Suprapubic skin (tissue), 4 donors: ENCODE measurements around the gene NRF1. TPM values are rescaled to one million over a fixed set of nuclear protein-coding genes. Genes with fewer than 3 reads are reported as not detected.

Experiments used
- DNase-seq, 2 donors: peaks; one replicate each; pipeline ENCODE4 v3.0.0-alpha.2; 2019; ENCODE audit warnings: low spot score in 2 of 2
- H3K27ac ChIP-seq: fragments of 200-600 bp; sonication (generic); one replicate; pipeline ENCODE4 v1.5.1; 2019
- H3K27me3 ChIP-seq: fragments of 200-600 bp; sonication (generic); one replicate; pipeline ENCODE4 v1.5.1; 2019
- H3K36me3 ChIP-seq: fragments of 200-600 bp; sonication (generic); one replicate; pipeline ENCODE4 v1.5.1; 2019
- H3K4me1 ChIP-seq: fragments of 200-600 bp; sonication (generic); one replicate; pipeline ENCODE4 v1.5.1; 2019
- H3K4me3 ChIP-seq: fragments of 200-600 bp; sonication (generic); one replicate; pipeline ENCODE4 v1.5.1; 2019; ENCODE audit warnings: mild to moderate bottlenecking
- H3K9me3 ChIP-seq: fragments of 200-600 bp; sonication (generic); one replicate; pipeline ENCODE4 v1.5.1; 2019
- CTCF ChIP-seq, 2 donors: fragments of 200-600 bp in 1 of 2; fragments of 450-650 bp in 1 of 2; sonication (generic) in 1 of 2; IDR thresholded peaks; one replicate each; pipeline ENCODE4 v1.5.1; 2016 to 2019; ENCODE audit warnings: antibody characterized with exemption in 2 of 2, mild to moderate bottlenecking in 1 of 2, moderate library complexity in 1 of 2
- EP300 ChIP-seq: sonication (generic); formaldehyde crosslinking; IDR thresholded peaks from one replicate; pipeline ENCODE4 v1.6.1; 2017; ENCODE audit warnings: antibody characterized with exemption
- POLR2A ChIP-seq, 2 donors: fragments of 450-650 bp; IDR thresholded peaks; one replicate each; pipeline ENCODE4 v1.6.1; 2017; ENCODE audit warnings: antibody characterized with exemption in 2 of 2, mild to moderate bottlenecking in 2 of 2, moderate library complexity in 2 of 2
- POLR2AphosphoS5 ChIP-seq, 3 donors: sonication (generic); formaldehyde crosslinking; IDR thresholded peaks; one replicate each; pipeline ENCODE4 v1.6.1; 2017; ENCODE audit warnings: antibody characterized with exemption in 3 of 3
- WGBS: methylation state at CpG from one replicate; pipeline ENCODE4 v1.1.5; 2018; 5-methylcytosine and 5-hydroxymethylcytosine counted together
- total RNA-seq, 4 donors: library from RNA; depleted of rRNA; stranded (reverse); fragments of >200 nt; gene quantifications; one replicate each; pipeline ENCODE4 v1.1.0, GENCODE V29; 2016

NRF1 gene
- total RNA-seq, 4 donors from 2014 or later: 11.7 to 33.2 (median 15.5) TPM

DNA sequence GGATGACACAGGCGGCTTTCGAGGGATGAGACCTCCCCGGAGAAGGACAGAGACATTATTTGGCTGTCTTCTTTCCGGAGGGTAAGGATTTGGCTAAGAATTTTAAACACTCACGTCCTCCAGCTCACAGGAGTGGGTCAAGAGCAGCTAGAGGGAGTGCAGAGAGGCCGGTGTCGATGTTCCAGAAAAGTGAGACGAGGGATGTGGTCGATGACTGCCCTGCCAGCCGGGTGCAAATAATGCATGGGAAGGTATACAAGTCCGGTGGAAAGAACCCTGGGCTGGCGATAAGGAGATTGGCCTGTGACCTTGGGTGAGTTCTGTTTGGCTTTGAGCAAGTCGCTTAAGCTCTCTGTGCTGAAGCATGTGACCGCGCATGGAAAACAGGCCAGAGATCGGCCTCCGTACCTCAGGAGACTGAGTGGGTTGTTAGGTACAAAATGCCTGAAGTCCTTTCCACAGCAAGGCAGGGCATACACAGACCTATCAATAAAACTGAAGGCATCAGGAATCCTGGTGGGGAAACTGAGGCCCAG lies 192.1 kb downstream of the NRF1 start:
- WGBS: 90% methylated on average over 17 of the region's 17 CpGs
- H3K4me1 ChIP-seq: no peaks in the 10 kb centered on the region
- no peak for TF ChIP-seq POLR2AphosphoS5 (IDR thresholded peaks at IDR 0.05)
- no peak for TF ChIP-seq EP300
- no peaks in the 10 kb centered on the region for H3K36me3 ChIP-seq
- H3K27ac ChIP-seq: no peak overlapping the region
- no peaks in the 10 kb centered on the region for H3K27me3 ChIP-seq
- no peaks in the 10 kb centered on the region for H3K9me3 ChIP-seq
- no peak for DNase-seq
- no peak overlapping the region for H3K4me3 ChIP-seq

DNA sequence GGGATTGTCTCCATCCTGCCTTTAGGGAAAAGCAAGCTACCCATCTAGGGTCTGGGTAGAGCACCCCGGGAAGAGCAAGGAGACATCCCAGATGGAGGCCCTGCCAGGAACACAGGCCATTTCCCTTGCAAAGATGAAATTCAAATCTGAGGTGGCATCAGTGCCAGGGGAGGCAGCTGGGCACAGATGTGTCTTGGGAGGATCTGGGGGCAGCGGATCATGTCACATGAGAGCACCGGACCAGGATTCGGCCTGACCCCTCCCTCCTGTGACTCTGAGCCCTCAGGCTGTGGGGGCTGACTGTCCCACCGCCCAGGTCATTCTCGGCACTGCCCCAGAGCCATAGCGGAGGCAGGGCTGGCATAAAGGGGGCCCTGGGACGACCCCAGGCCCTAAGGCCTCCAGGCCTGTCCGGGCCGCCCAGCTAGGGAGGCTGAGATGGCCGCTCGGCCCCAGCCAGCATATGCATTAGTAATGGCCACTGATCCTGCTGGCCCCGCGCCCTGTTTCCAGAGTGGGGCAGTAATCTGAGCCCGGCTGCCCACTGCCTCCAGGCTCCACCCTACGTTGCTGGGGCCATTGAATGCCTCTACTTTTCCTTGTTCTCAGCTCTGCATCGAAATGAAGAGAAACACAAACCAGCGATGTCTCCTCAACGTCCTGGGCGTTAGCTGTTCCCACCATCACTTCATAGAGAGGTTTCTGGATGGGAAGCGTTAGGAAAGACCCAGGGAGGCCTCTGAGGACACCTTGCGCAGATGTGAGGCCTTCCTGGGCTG lies 192.8 kb downstream of the NRF1 start:
- Histone ChIP-seq H3K27me3 (no peaks in the 10 kb centered on the region), H3K36me3 (no peaks in the 10 kb centered on the region), H3K4me3 (no peak overlapping the region), H3K9me3 (no peaks in the 10 kb centered on the region), H3K27ac (no peak overlapping the region), H3K4me1 (no peaks in the 10 kb centered on the region)
- DNase-seq: no peak
- TF ChIP-seq CTCF (IDR thresholded peaks at IDR 0.05) (no peak), POLR2A (IDR thresholded peaks at IDR 0.05) (no peak), EP300 (no peak), POLR2AphosphoS5 (IDR thresholded peaks at IDR 0.05) (no peak)
- 93% methylated on average over 22 of the region's 22 CpGs for WGBS

GRCh38 chr7:129804890-129805719 lies 193.6 kb downstream of the NRF1 start:
- 62% methylated on average over 3 of the region's 11 CpGs for WGBS

More at GRCh38 chr7:129804890-129805719, 193.6 kb downstream of the NRF1 start:
- no peaks in the 10 kb centered on the region for H3K4me1 ChIP-seq
- H3K4me3 ChIP-seq: no peak overlapping the region
- H3K36me3 ChIP-seq: no peaks in the 10 kb centered on the region
- no peaks in the 10 kb centered on the region for H3K27me3 ChIP-seq
- no peak for TF ChIP-seq EP300
- TF ChIP-seq POLR2A (IDR thresholded peaks at IDR 0.05): no peak
- no peak for TF ChIP-seq POLR2AphosphoS5 (IDR thresholded peaks at IDR 0.05)
- no peak for TF ChIP-seq CTCF (IDR thresholded peaks at IDR 0.05)
- no peaks in the 10 kb centered on the region for H3K9me3 ChIP-seq
- no peak overlapping the region for H3K27ac ChIP-seq
- DNase-seq: no peak

Other genes starting within 250 kb of the NRF1 start
- gene STRIP2, start 177.3 kb upstream of the NRF1 start, total RNA-seq: 1 to 10 TPM in 2 of 4 donors, under 1 TPM in 2; 0.23 to 1.6 (median 0.69) TPM
- gene SMKR1, start 109.2 kb upstream of the NRF1 start, total RNA-seq: not detected